HG03159 (cell line): ENCODE data around the gene RNGTT.

Experiments used
- ATAC-seq: cut with Tn5 transposase; IDR thresholded peaks from one replicate; pipeline ENCODE4 v1.9.1; 2021; ENCODE audit warnings: mild to moderate bottlenecking, moderate library complexity; ENCODE audit not compliant: unreplicated experiment

Gene RNGTT

DNA sequence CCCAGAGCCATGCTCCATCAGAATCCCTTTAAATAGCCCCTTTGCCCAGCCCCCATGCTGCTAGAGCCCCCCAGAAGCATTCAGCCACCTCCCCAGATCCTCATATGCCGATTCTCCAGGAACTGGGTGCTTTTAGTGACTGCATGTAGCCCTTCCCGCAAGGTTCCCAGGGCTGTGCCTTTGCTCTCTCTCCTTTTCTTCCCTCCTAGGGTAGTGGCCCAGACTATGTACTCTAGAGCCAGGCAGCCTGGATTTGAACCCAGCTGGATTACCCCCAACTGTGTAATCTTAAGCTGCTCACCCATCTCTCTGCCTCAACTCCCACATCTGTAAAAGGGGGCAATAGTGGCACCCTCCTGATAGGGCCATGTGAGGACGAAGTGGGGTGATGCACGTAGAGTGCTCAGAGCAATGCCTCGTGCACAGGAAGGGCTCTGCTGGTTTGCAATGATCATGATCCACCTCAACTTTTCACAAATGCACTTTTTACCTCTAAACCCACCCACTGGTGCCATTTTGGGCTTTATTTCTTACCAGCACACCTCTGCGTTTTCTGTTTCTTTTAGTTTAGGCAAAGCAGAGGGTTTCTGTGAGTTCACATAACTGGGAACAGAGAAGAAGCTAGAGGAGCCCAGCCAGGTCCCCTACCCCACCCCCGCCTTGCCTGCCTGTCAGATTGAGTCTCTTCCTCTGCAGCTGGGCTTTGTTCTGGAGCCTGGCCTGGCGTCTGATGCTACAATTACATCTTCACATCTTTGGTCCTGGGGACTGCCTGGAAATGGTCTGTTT is 396.5 kb downstream of the RNGTT start:
- no peak for ATAC-seq

GRCh38 chr6:88565836-88566235 is 397.6 kb downstream of the RNGTT start:
- ATAC-seq, result no peak

GRCh38 chr6:88565409-88565811 is 398.0 kb downstream of the RNGTT start:
- no peak for ATAC-seq

GRCh38 chr6:88563277-88563625 is 400.2 kb downstream of the RNGTT start:
- no peak for ATAC-seq

DNA sequence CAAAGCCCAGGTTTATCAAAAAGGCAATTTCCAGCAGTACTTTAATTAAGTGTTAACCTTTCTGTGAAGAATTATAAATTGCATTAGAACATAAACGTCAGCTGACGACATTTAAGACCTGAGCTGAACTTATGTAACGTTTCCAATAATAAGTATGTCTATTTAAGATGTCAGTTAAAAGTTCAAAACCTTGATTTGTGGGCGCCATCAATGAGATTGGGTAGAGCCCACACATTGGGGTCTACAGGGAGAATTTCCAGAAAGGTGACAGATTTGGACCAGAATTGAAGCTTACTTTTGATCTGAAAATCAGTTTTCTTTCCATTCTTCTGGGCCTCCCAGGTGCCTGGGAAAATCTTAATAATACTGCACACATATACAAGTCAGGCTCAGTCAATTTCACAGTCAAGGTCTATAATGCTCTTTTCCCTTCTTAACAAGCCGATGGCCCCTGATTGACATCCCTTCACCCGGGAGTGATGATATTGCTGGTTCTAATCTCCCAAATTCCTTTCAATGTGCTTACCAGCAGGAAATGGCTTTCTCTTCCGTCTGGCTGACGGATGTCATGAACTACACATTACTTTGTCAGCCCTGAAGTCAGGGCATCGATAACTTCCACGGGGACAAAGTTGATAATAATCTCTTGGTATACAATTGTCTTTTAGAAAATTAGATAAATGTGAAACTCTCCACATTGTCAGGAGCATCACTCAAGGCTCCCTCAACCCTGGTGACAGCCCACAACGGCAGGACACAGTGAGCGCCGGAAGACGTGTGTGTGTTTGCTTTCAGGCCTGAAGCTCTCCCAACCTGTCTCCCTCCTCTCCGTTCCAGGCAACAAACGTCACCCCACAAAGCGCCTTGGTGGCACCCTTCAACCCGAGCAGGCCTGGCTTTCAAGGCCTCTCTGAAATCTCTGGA is 400.8 kb downstream of the RNGTT start:
- ATAC-seq, result no peak

DNA sequence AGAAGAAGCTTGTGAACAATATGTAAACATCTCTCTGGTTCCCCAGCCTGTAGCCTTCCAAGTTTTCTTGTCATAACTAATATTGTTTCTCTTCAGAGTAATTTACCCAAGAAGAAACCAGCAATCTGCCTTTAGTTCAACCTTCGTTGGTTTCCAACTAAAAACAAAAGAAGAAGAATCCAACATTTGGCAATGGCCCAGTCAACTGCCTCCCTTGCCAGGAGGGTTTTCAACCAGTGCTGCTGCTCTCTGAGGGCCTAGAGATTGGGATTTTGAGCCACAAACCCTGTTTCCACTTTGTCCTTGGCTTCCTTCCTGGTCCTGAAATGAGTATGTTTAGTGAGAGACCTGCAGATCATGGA is 401.5 kb downstream of the RNGTT start:
- ATAC-seq, result no peak

- no peak for ATAC-seq
Measured at GRCh38 chr6:88561034-88561953, 402.1 kb downstream of the RNGTT start.
